HepG2 (cell line): ENCODE measurements around the gene AOX1. TPM values are rescaled to one million over a fixed set of nuclear protein-coding genes. Genes with fewer than 3 reads are reported as not detected.

Experiments used
- ATAC-seq: fragments of 200-7000 bp; cut with Tn5 transposase; 3 replicates; pipeline ENCODE4 v1.9.1; 2020; ENCODE audit warnings: mild to moderate bottlenecking, moderate library complexity
- BruUV-seq: library from RNA; stranded (reverse); fragments of 400-500 nt; replicated peaks from 2 replicates; lab custom pipeline; 2021; lab: Mats Ljungman, UMichigan
- CTCF ChIA-PET: fragments of 300-600 bp; formaldehyde crosslinking; extraction: SDS; loops from one replicate; lab custom pipeline; 2021; ENCODE audit warnings: low total read pairs, inconsistent platforms, low intra/inter-chr PET ratio; lab: Yijun Ruan, JAX
- POLR2A ChIA-PET: fragments of 350-600 bp; sonication (Branson Sonifier 250); formaldehyde crosslinking; loops from one replicate; lab custom pipeline; 2020; ENCODE audit warnings: antibody characterized with exemption, inconsistent platforms; lab: Yijun Ruan, JAX
- DNase-seq: peaks from one replicate; pipeline ENCODE4 v3.0.0-alpha.2; 2015; ENCODE audit warnings: low spot score
- FAIRE-seq: peaks from 3 replicates; lab custom pipeline; 2011; peaks lifted over from hg19 to GRCh38; lab: Jason Lieb, UNC
- H2AFZ ChIP-seq: one replicate; pipeline ENCODE4 v1.6.1; 2011; ENCODE audit warnings: low read length, inconsistent platforms
- H3K27ac ChIP-seq: fragments of 300-600 bp; 3 replicates; pipeline ENCODE4 v1.8.0; 2011; ENCODE audit warnings: mixed run types, mild to moderate bottlenecking, mixed read lengths, low read length, inconsistent platforms; ENCODE audit not compliant: insufficient read depth; ENCODE audit errors: extremely low read length
- H3K27me3 ChIP-seq, 2 experiments: fragments of 200-600 bp in 1 of 2; 2 replicates in 1 of 2; 3 replicates in 1 of 2; pipeline versions ENCODE4 v1.6.0 to v1.8.0; 2011; ENCODE audit warnings: low read length in 2 of 2, mild to moderate bottlenecking in 2 of 2, moderate library complexity in 2 of 2, inconsistent platforms in 1 of 2; ENCODE audit not compliant: insufficient read depth in 2 of 2, control insufficient read depth in 1 of 2
- H3K36me3 ChIP-seq, 2 experiments: fragments of 200-600 bp in 1 of 2; replicated peaks in 1 of 2; 2 replicates in 1 of 2; 3 replicates in 1 of 2; pipeline versions ENCODE4 v1.5.1 to v1.8.0; 2011; ENCODE audit warnings: low read length in 2 of 2, inconsistent platforms in 1 of 2; ENCODE audit not compliant: insufficient read depth in 2 of 2, control insufficient read depth in 1 of 2
- H3K4me1 ChIP-seq: 2 replicates; pipeline ENCODE4 v1.5.1; 2012; ENCODE audit warnings: low read length, inconsistent platforms; ENCODE audit not compliant: insufficient read depth
- H3K4me2 ChIP-seq: 2 replicates; pipeline ENCODE4 v1.6.0; 2011; ENCODE audit warnings: low read depth, low read length, inconsistent platforms
- H3K4me3 ChIP-seq, 3 experiments: fragments of 200-600 bp in 1 of 3; sonication (generic), shearing (Covaris generic) in 1 of 3; replicated peaks in 1 of 3; 2 replicates each; pipeline ENCODE4 v1.5.1; 2011 to 2016; ENCODE audit warnings: low read length in 3 of 3, inconsistent platforms in 2 of 3, low read depth in 2 of 3, mild to moderate bottlenecking in 2 of 3, control low read depth in 1 of 3, mixed read lengths in 1 of 3; ENCODE audit not compliant: insufficient read depth in 1 of 3
- H3K79me2 ChIP-seq: one replicate; pipeline ENCODE4 v1.6.1; 2011; ENCODE audit warnings: low read length, inconsistent platforms; ENCODE audit not compliant: insufficient read depth
- H3K9ac ChIP-seq: 2 replicates; pipeline ENCODE4 v1.6.0; 2011; ENCODE audit warnings: mild to moderate bottlenecking, low read depth, low read length, inconsistent platforms; ENCODE audit not compliant: insufficient read depth
- H3K9me3 ChIP-seq: 2 replicates; pipeline ENCODE4 v1.5.1; 2012; ENCODE audit warnings: mild to moderate bottlenecking, low read length
- H4K20me1 ChIP-seq: 2 replicates; pipeline ENCODE4 v1.6.0; 2011; ENCODE audit warnings: inconsistent platforms, mild to moderate bottlenecking, low read length, moderate library complexity; ENCODE audit not compliant: insufficient read depth
- NR3C1 ChIP-seq: sonication (generic); formaldehyde crosslinking; IDR thresholded peaks from 2 replicates; pipeline ENCODE4 v1.4.0; 2020; ENCODE audit warnings: missing genetic modification reagents
- SNAI1 ChIP-seq: sonication (generic); formaldehyde crosslinking; IDR thresholded peaks from 2 replicates; pipeline ENCODE4 v1.5.0; 2020; ENCODE audit warnings: mild to moderate bottlenecking, missing genetic modification reagents, borderline replicate concordance
- SNRNP70 ChIP-seq: fragments of 200-400 bp; formaldehyde crosslinking; IDR thresholded peaks from 2 replicates; pipeline ENCODE4 v1.6.1; 2017; ENCODE audit warnings: mild to moderate bottlenecking, low read depth, low read length, moderate library complexity
- YY1 ChIP-seq: IDR thresholded peaks from 2 replicates; pipeline ENCODE4 v1.6.1; 2011; ENCODE audit warnings: low read length, low read depth, moderate library complexity, mild to moderate bottlenecking; ENCODE audit not compliant: insufficient read depth, insufficient replicate concordance
- ZNF333 ChIP-seq: sonication (generic); formaldehyde crosslinking; IDR thresholded peaks from 2 replicates; pipeline ENCODE4 v1.4.0; 2020; ENCODE audit warnings: mild to moderate bottlenecking, missing genetic modification reagents, borderline replicate concordance
- ZNF407 ChIP-seq: sonication (generic); formaldehyde crosslinking; IDR thresholded peaks from one replicate; pipeline ENCODE4 v1.5.1; 2020; ENCODE audit warnings: mild to moderate bottlenecking, missing genetic modification reagents; ENCODE audit errors: not compliant biosample characterization
- ZNF510 ChIP-seq: sonication (generic); formaldehyde crosslinking; IDR thresholded peaks from 2 replicates; pipeline ENCODE4 v1.4.0; 2020; ENCODE audit warnings: low read depth, mild to moderate bottlenecking, missing genetic modification reagents
- ZNF558 ChIP-seq: sonication (generic); formaldehyde crosslinking; IDR thresholded peaks from 2 replicates; pipeline ENCODE4 v1.9.0; 2022; ENCODE audit warnings: mild to moderate bottlenecking, missing genetic modification reagents, borderline replicate concordance
- WGBS: methylation state at CpG from one replicate; pipeline ENCODE4 v1.1.6; 2017; ENCODE audit warnings: low lambda C conversion rate; 5-methylcytosine and 5-hydroxymethylcytosine counted together
- in situ Hi-C: cut with HindIII; loops from 2 replicates; pipeline ENCODE4 v1.10.0; 2017; ENCODE audit warnings: low pct_unique_long_range_greater_than_20kb; ENCODE audit not compliant: extremely low pct_ligation_motif_present
- intact Hi-C: fragments of 100-400 bp; cut with micrococcal nuclease; formaldehyde crosslinking; loops from one replicate; pipeline ENCODE4 v1.10.0; 2022; ENCODE audit not compliant: unreplicated experiment
- polyA plus RNA-seq, 8 experiments: library from polyadenylated mRNA; depleted of rRNA in 3 of 8; stranded (reverse) in 7 of 8; unstranded in 1 of 8; fragments of >200 nt; fragmentation: Illumina TruSeq in 4 of 8; extraction: Trizol in 4 of 8; gene quantifications; 2 replicates each; pipeline versions ENCODE4 v1.2.1 to v1.2.3, GENCODE V29; 2011 to 2016; ENCODE audit warnings: low read depth in 4 of 8, missing spikeins in 1 of 8, mixed read lengths in 1 of 8; ENCODE audit not compliant: insufficient read depth in 1 of 8
- total RNA-seq, 5 experiments: library from RNA; depleted of rRNA; stranded (reverse); fragments of >200 nt; fragmentation: Illumina TruSeq; extraction: Trizol; gene quantifications; 2 replicates each; pipeline ENCODE4 v1.2.3, GENCODE V29; 2016; ENCODE audit warnings: low read depth in 1 of 5
- TF ChIP-seq, protein P1 (sequence below): sonication (generic); formaldehyde crosslinking; IDR thresholded peaks from 2 replicates; pipeline ENCODE4 v1.4.0; 2020; ENCODE audit warnings: missing genetic modification reagents
- TF ChIP-seq, protein P2 (sequence below): sonication (generic); formaldehyde crosslinking; IDR thresholded peaks from 2 replicates; pipeline ENCODE4 v1.9.0; 2021; ENCODE audit warnings: missing genetic modification reagents, mild to moderate bottlenecking, borderline replicate concordance

Gene AOX1
- total and polyA plus RNA-seq, 2 of the 13 experiments (the other 11 are each of a cell fraction or from before 2014, with no cell fraction given) = 9.2 to 18.0 TPM

GRCh38 chr2:200652158-200652557 is 66.3 kb downstream of the AOX1 start (continued):
- TF ChIP-seq, protein P1, sequence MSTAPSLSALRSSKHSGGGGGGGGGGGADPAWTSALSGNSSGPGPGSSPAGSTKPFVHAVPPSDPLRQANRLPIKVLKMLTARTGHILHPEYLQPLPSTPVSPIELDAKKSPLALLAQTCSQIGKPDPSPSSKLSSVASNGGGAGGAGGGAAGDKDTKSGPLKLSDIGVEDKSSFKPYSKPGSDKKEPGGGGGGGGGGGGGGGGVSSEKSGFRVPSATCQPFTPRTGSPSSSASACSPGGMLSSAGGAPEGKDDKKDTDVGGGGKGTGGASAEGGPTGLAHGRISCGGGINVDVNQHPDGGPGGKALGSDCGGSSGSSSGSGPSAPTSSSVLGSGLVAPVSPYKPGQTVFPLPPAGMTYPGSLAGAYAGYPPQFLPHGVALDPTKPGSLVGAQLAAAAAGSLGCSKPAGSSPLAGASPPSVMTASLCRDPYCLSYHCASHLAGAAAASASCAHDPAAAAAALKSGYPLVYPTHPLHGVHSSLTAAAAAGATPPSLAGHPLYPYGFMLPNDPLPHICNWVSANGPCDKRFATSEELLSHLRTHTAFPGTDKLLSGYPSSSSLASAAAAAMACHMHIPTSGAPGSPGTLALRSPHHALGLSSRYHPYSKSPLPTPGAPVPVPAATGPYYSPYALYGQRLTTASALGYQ (CRISPR knock-in tag) = no peak

DNA sequence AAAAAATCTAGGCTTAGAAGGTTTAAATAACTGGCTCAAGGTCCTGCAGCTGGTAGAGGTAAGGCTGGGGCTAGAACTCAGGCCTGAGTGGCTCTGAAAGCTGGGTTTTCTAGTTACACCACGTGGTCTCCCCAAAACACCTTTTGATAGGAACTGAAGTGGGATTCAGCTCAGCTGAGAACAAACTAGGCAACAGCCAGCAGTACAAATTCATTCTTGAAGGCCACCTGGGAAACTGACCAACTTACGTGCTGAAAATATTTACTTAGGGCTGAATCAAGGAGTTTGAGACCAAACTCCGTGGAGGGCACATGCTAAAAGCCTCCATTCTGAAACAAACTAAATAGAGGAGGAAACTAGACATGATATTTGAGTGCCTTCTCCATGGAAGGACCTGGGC is 67.2 kb downstream of the AOX1 start:
- no peak for FAIRE-seq
- in situ Hi-C loops (no loop called here), intact Hi-C loops (no loop called here)
- Histone ChIP-seq H3K36me3 (no peaks in the 10 kb centered on the region), H3K79me2 (no peaks in the 10 kb centered on the region), H3K9me3 (no peaks in the 10 kb centered on the region), H3K9ac (no peak overlapping the region), H3K27me3 (no peaks in the 10 kb centered on the region), H3K4me1 (peaks cover 29% of the 10 kb centered on the region), H2AFZ (no peak overlapping the region), H3K27ac (no peak overlapping the region), H3K4me3 (no peak overlapping the region), H4K20me1 (no peaks in the 10 kb centered on the region), H3K4me2 (no peak overlapping the region)
- ATAC-seq = no peak
- 56% methylated on average over 3 of the region's 3 CpGs for WGBS
- no TSS peak for BruUV-seq
- DNase-seq = no peak
- POLR2A ChIA-PET = interaction anchor here (1.8 kb wide), 1 partner anchor 67 kb away, joined by 5 read pairs; the partner anchor contains the start of gene AOX1
- CTCF ChIA-PET = no interaction called here
- TF ChIP-seq ZNF333 (CRISPR knock-in tag) = no peak
- TF ChIP-seq, protein P2, sequence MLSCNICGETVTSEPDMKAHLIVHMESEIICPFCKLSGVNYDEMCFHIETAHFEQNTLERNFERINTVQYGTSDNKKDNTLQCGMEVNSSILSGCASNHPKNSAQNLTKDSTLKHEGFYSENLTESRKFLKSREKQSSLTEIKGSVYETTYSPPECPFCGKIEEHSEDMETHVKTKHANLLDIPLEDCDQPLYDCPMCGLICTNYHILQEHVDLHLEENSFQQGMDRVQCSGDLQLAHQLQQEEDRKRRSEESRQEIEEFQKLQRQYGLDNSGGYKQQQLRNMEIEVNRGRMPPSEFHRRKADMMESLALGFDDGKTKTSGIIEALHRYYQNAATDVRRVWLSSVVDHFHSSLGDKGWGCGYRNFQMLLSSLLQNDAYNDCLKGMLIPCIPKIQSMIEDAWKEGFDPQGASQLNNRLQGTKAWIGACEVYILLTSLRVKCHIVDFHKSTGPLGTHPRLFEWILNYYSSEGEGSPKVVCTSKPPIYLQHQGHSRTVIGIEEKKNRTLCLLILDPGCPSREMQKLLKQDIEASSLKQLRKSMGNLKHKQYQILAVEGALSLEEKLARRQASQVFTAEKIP (CRISPR knock-in tag) = no peak
- no peak for TF ChIP-seq SNAI1 (CRISPR knock-in tag)
- no peak for TF ChIP-seq ZNF558 (CRISPR knock-in tag)
- no peak for TF ChIP-seq ZNF510 (CRISPR knock-in tag)
- TF ChIP-seq YY1 = no peak
- TF ChIP-seq ZNF407 (CRISPR knock-in tag) = no peak
- TF ChIP-seq SNRNP70 = no peak
- TF ChIP-seq NR3C1 (CRISPR knock-in tag) = no peak
